IMR-90 (cell line): ENCODE data around the gene PDGFC. TPM values are rescaled to one million over a fixed set of nuclear protein-coding genes. Genes with fewer than 3 reads are reported as not detected.

Experiments
- ATAC-seq: fragments of 200-7000 bp; cut with Tn5 transposase; 2 replicates; pipeline ENCODE4 v1.9.1; 2020; ENCODE audit warnings: low read depth, mild to moderate bottlenecking, moderate library complexity
- BruUV-seq: library from RNA; stranded (reverse); fragments of 400-500 nt; replicated peaks from 2 replicates; lab custom pipeline; 2021; lab: Mats Ljungman, UMichigan
- CTCF ChIA-PET: fragments of 300-600 bp; formaldehyde crosslinking; extraction: SDS; loops from one replicate; lab custom pipeline; 2021; ENCODE audit warnings: antibody characterized with exemption; lab: Yijun Ruan, JAX
- POLR2A ChIA-PET: fragments of 300-600 bp; sonication (Branson Sonifier 250); formaldehyde crosslinking; loops from one replicate; lab custom pipeline; 2022; ENCODE audit warnings: antibody characterized with exemption; ENCODE audit not compliant: unreplicated experiment; lab: Charles Lee
- DNase-seq: peaks from one replicate; pipeline ENCODE4 v3.0.0; 2013
- H2AFZ ChIP-seq: replicated peaks from 2 replicates; pipeline ENCODE3; 2013; ENCODE audit warnings: low read length, mild to moderate bottlenecking; ENCODE audit not compliant: poor library complexity
- H2AK5ac ChIP-seq: 2 replicates; pipeline ENCODE4 v1.6.1; 2013; ENCODE audit warnings: low read depth, low read length, inconsistent platforms
- H2AK9ac ChIP-seq: replicated peaks from 2 replicates; pipeline ENCODE3; 2013; ENCODE audit warnings: mild to moderate bottlenecking, low read depth, low read length, moderate library complexity; ENCODE audit not compliant: poor library complexity
- H2BK120ac ChIP-seq: 2 replicates; pipeline ENCODE4 v1.6.1; 2013; ENCODE audit warnings: low read depth, low read length, inconsistent platforms
- H2BK15ac ChIP-seq: 3 replicates; pipeline ENCODE4 v1.6.1; 2013; ENCODE audit warnings: low read depth, low read length, inconsistent platforms
- H2BK20ac ChIP-seq: 2 replicates; pipeline ENCODE4 v1.6.1; 2013; ENCODE audit warnings: low read depth, mild to moderate bottlenecking, inconsistent platforms, low read length, moderate library complexity
- H2BK5ac ChIP-seq: 2 replicates; pipeline ENCODE4 v1.6.1; 2013; ENCODE audit warnings: mild to moderate bottlenecking, low read depth, low read length, inconsistent platforms; ENCODE audit not compliant: poor library complexity, severe bottlenecking
- H3K14ac ChIP-seq: replicated peaks from 2 replicates; pipeline ENCODE4 v1.6.1; 2013; ENCODE audit warnings: low read depth, low read length, inconsistent platforms
- H3K18ac ChIP-seq: 2 replicates; pipeline ENCODE4 v1.6.1; 2013; ENCODE audit warnings: low read depth, low read length, control low read depth
- H3K23ac ChIP-seq: 2 replicates; pipeline ENCODE4 v1.6.1; 2013; ENCODE audit warnings: low read depth, low read length, inconsistent platforms
- H3K27ac ChIP-seq: 2 replicates; pipeline ENCODE4 v1.5.1; 2013; ENCODE audit warnings: mild to moderate bottlenecking, control low read depth, low read length; ENCODE audit not compliant: insufficient read depth
- H3K27me3 ChIP-seq: 2 replicates; pipeline ENCODE4 v1.6.1; 2013; ENCODE audit warnings: low read length; ENCODE audit not compliant: control insufficient read depth, insufficient read depth
- H3K36me3 ChIP-seq: 2 replicates; pipeline ENCODE4 v1.6.1; 2013; ENCODE audit warnings: low read length, mixed read lengths; ENCODE audit not compliant: control insufficient read depth, insufficient read depth
- H3K4ac ChIP-seq: 2 replicates; pipeline ENCODE4 v1.6.1; 2013; ENCODE audit warnings: low read depth, low read length, inconsistent platforms
- H3K4me1 ChIP-seq: 2 replicates; pipeline ENCODE4 v1.6.1; 2013; ENCODE audit warnings: low read length, mixed read lengths; ENCODE audit not compliant: control insufficient read depth, insufficient read depth
- H3K4me2 ChIP-seq: 2 replicates; pipeline ENCODE4 v1.6.1; 2013; ENCODE audit warnings: low read depth, mild to moderate bottlenecking, control low read depth, low read length, moderate library complexity
- H3K4me3 ChIP-seq: 2 replicates; pipeline ENCODE4 v1.5.1; 2013; ENCODE audit warnings: low read depth, mild to moderate bottlenecking, control low read depth, low read length, moderate library complexity; ENCODE audit not compliant: insufficient read depth
- H3K56ac ChIP-seq: 2 replicates; pipeline ENCODE4 v1.6.1; 2013; ENCODE audit warnings: low read length, inconsistent platforms; ENCODE audit not compliant: insufficient read depth; ENCODE audit errors: extremely low read depth
- H3K79me1 ChIP-seq, 2 experiments: 2 replicates each; pipeline ENCODE4 v1.6.1; 2013; ENCODE audit warnings: low read length in 2 of 2, inconsistent platforms in 1 of 2, low read depth in 1 of 2
- H3K9ac ChIP-seq: 2 replicates; pipeline ENCODE4 v1.6.1; 2013; ENCODE audit warnings: low read depth, low read length, control low read depth
- H3K9me1 ChIP-seq: 2 replicates; pipeline ENCODE4 v1.6.1; 2013; ENCODE audit warnings: low read length, inconsistent platforms; ENCODE audit not compliant: insufficient read depth
- H3K9me3 ChIP-seq: 2 replicates; pipeline ENCODE4 v1.6.1; 2013; ENCODE audit warnings: low read length; ENCODE audit not compliant: control insufficient read depth, insufficient read depth
- H4K20me1 ChIP-seq: 2 replicates; pipeline ENCODE4 v1.6.1; 2013; ENCODE audit warnings: low read length, inconsistent platforms; ENCODE audit not compliant: insufficient read depth
- H4K5ac ChIP-seq: 2 replicates; pipeline ENCODE4 v1.6.1; 2013; ENCODE audit warnings: mild to moderate bottlenecking, low read depth, low read length, control low read depth
- H4K8ac ChIP-seq, 2 experiments: 2 replicates each; pipeline ENCODE4 v1.6.1; 2013; ENCODE audit warnings: low read depth in 2 of 2, low read length in 2 of 2, control low read depth in 1 of 2, inconsistent platforms in 1 of 2
- H4K91ac ChIP-seq: 2 replicates; pipeline ENCODE4 v1.6.1; 2013; ENCODE audit warnings: low read depth, low read length, inconsistent platforms; ENCODE audit not compliant: insufficient read depth
- CEBPB ChIP-seq: IDR thresholded peaks from 2 replicates; pipeline ENCODE4 v1.6.1; 2012; ENCODE audit warnings: low read depth, low read length, improper control_type of control experiment
- ELK1 ChIP-seq: fragments of 150-350 bp; IDR thresholded peaks from 2 replicates; pipeline ENCODE4 v1.6.1; 2016; ENCODE audit warnings: low read depth, mild to moderate bottlenecking, low read length, moderate library complexity, borderline replicate concordance
- FOS ChIP-seq: fragments of 150-350 bp; IDR thresholded peaks from 2 replicates; pipeline ENCODE4 v1.6.1; 2016; ENCODE audit warnings: low read depth, low read length
- NFE2L2 ChIP-seq: fragments of 150-350 bp; IDR thresholded peaks from 2 replicates; pipeline ENCODE4 v1.6.1; 2016; ENCODE audit warnings: low read depth, mild to moderate bottlenecking, low read length
- RAD21 ChIP-seq: IDR thresholded peaks from 2 replicates; pipeline ENCODE4 v1.6.1; 2012; ENCODE audit warnings: low read length, improper control_type of control experiment
- RCOR1 ChIP-seq: IDR thresholded peaks from 2 replicates; pipeline ENCODE4 v1.6.1; 2012; ENCODE audit warnings: mild to moderate bottlenecking, low read length, improper control_type of control experiment; ENCODE audit not compliant: insufficient replicate concordance
- RFX5 ChIP-seq: IDR thresholded peaks from 2 replicates; pipeline ENCODE4 v1.8.0; 2012; ENCODE audit warnings: low read depth, mild to moderate bottlenecking, low read length, moderate library complexity
- SMC3 ChIP-seq: fragments of 150-350 bp; IDR thresholded peaks from 2 replicates; pipeline ENCODE4 v1.6.1; 2016; ENCODE audit warnings: low read depth, mild to moderate bottlenecking, antibody characterized with exemption, low read length, moderate library complexity
- WGBS, 2 experiments: methylation state at CpG; one replicate each; pipeline versions ENCODE4 v1.1.5 to v1.1.7; 2013; ENCODE audit warnings: missing lambda C conversion rate in 2 of 2; ENCODE audit not compliant: insufficient read length in 1 of 2; ENCODE audit errors: extremely low coverage in 2 of 2; 5-methylcytosine and 5-hydroxymethylcytosine counted together
- dilution Hi-C: fragments of 300-500 bp; cut with HindIII; formaldehyde crosslinking; loops from one replicate; pipeline ENCODE4 v1.14.3; 2018; ENCODE audit warnings: low sequenced_read_pairs; ENCODE audit not compliant: unreplicated experiment
- in situ Hi-C: fragments of 300-500 bp; cut with MboI; formaldehyde crosslinking; loops from 3 replicates; pipeline ENCODE4 v1.14.3; 2019; ENCODE audit warnings: low sequenced_read_pairs, inconsistent platforms, mixed read lengths
- intact Hi-C: fragments of 100-400 bp; cut with micrococcal nuclease; formaldehyde crosslinking; loops from 2 replicates; pipeline ENCODE4 v1.10.0; 2022
- polyA plus RNA-seq, 3 experiments: library from polyadenylated mRNA; depleted of rRNA; stranded (reverse); fragments of >200 nt; gene quantifications; 2 replicates each; pipeline ENCODE4 v1.2.3, GENCODE V29; 2012; ENCODE audit warnings: low replicate concordance in 1 of 3
- total RNA-seq: library from RNA; depleted of rRNA; stranded (reverse); fragments of >200 nt; gene quantifications from 2 replicates; pipeline ENCODE4 v1.2.3, GENCODE V29; 2012
- TF ChIP-seq, protein P1 (sequence below): fragments of 150-350 bp; IDR thresholded peaks from 2 replicates; pipeline ENCODE4 v1.6.1; 2017; ENCODE audit warnings: mild to moderate bottlenecking, antibody characterized with exemption, low read length, low read depth

The PDGFC gene
- total and polyA plus RNA-seq, 2 of the 4 experiments (the other 2 are of a cell fraction): 19.8 to 90.7 TPM

- intact Hi-C loops: no loop called here
- no peak overlapping the region for H3K18ac ChIP-seq
- H3K9me1 ChIP-seq: peaks cover 7% of the 10 kb centered on the region; the same call in 1 of the 2 replicates
- H2AFZ ChIP-seq: no peak overlapping the region
- no peak overlapping the region for H4K5ac ChIP-seq
- no peak overlapping the region for H2AK9ac ChIP-seq
- no peak overlapping the region for H2BK120ac ChIP-seq
- H2AK5ac ChIP-seq: no peak overlapping the region
- H3K9ac ChIP-seq: no peak overlapping the region
- TF ChIP-seq RAD21 (no peak), RCOR1 (no peak), FOS (no peak), CEBPB (no peak), RFX5 (no peak), SMC3 (no peak), NFE2L2 (no peak), ELK1 (no peak)
- TF ChIP-seq, protein P1, sequence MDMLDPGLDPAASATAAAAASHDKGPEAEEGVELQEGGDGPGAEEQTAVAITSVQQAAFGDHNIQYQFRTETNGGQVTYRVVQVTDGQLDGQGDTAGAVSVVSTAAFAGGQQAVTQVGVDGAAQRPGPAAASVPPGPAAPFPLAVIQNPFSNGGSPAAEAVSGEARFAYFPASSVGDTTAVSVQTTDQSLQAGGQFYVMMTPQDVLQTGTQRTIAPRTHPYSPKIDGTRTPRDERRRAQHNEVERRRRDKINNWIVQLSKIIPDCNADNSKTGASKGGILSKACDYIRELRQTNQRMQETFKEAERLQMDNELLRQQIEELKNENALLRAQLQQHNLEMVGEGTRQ: no peak
- no peak overlapping the region for H3K14ac ChIP-seq
- no peak overlapping the region for H4K91ac ChIP-seq
- no peak overlapping the region for H3K56ac ChIP-seq
- H3K4me1 ChIP-seq: peaks cover 11% of the 10 kb centered on the region
- no TSS peak for BruUV-seq
- no peaks in the 10 kb centered on the region for H3K9me3 ChIP-seq
- H4K8ac ChIP-seq: no peak overlapping the region
- peaks cover 19 to 38% of the 10 kb centered on the region in 2 experiments; a peak in 3 of 4 replicates for H3K79me1 ChIP-seq
- ChIA-PET POLR2A (no interaction called here), CTCF (no interaction called here)
- no peak overlapping the region for H3K4ac ChIP-seq
- no peaks in the 10 kb centered on the region for H3K27me3 ChIP-seq
- no peak overlapping the region for H3K4me3 ChIP-seq
- no peak overlapping the region for H2BK20ac ChIP-seq
- no peak overlapping the region for H2BK5ac ChIP-seq
- H4K20me1 ChIP-seq: peaks cover 8% of the 10 kb centered on the region; the same call in 1 of the 2 replicates
- H3K27ac ChIP-seq: no peak overlapping the region
- no peak overlapping the region for H2BK15ac ChIP-seq
- H3K23ac ChIP-seq: no peak overlapping the region
- DNase-seq: no peak
- in situ Hi-C loops: loop anchor here (25.0 kb wide), 1 partner anchor 989 kb away; the partner anchor contains the start of gene CTSO
- dilution Hi-C loops: no loop called here
- no CpG with 5 or more reads among the region's 3 CpGs for WGBS, 2 experiments
- no peaks in the 10 kb centered on the region; the same call in 1 of the 2 replicates for H3K36me3 ChIP-seq
- no peak for ATAC-seq
- H3K4me2 ChIP-seq: no peak overlapping the region
These were observed 20.7 kb downstream of the PDGFC start for GRCh38 chr4:156950948-156951347.
